DOHH2 (cell line): Measurements from ENCODE around the gene ESCO1.

ENCODE experiments used
- H3F3A ChIP-seq: fragments of 200-600 bp; sonication (generic), shearing (Covaris generic); 2 replicates; pipeline ENCODE4 v1.6.0; 2016; ENCODE audit warnings: antibody characterized with exemption, mild to moderate bottlenecking; ENCODE audit not compliant: control insufficient read depth, insufficient read depth
- H3K27ac ChIP-seq: fragments of 200-600 bp; sonication (generic); 2 replicates; pipeline ENCODE4 v1.5.1; 2014; ENCODE audit warnings: low read depth, mild to moderate bottlenecking, low read length, moderate library complexity
- H3K27me3 ChIP-seq: fragments of 200-600 bp; sonication (generic); 2 replicates; pipeline ENCODE4 v1.6.1; 2014; ENCODE audit warnings: mild to moderate bottlenecking, low read length, mixed read lengths; ENCODE audit not compliant: control insufficient read depth
- H3K36me3 ChIP-seq: fragments of 200-600 bp; sonication (generic); 2 replicates; pipeline ENCODE4 v1.6.1; 2014; ENCODE audit warnings: mild to moderate bottlenecking, low read length, moderate library complexity, mixed read lengths; ENCODE audit not compliant: control insufficient read depth
- H3K4me1 ChIP-seq: fragments of 200-600 bp; sonication (generic); 2 replicates; pipeline ENCODE4 v1.6.1; 2014; ENCODE audit warnings: mild to moderate bottlenecking, low read length, mixed read lengths; ENCODE audit not compliant: control insufficient read depth
- H3K4me2 ChIP-seq: fragments of 200-600 bp; sonication (generic); 2 replicates; pipeline ENCODE4 v1.6.0; 2014; ENCODE audit warnings: mild to moderate bottlenecking, low read length, moderate library complexity
- H3K4me3 ChIP-seq: fragments of 200-600 bp; sonication (generic); 2 replicates; pipeline ENCODE4 v1.5.1; 2014; ENCODE audit warnings: mild to moderate bottlenecking, low read length, mixed read lengths
- H3K79me2 ChIP-seq: fragments of 200-600 bp; sonication (generic); 2 replicates; pipeline ENCODE4 v1.6.1; 2014; ENCODE audit warnings: mild to moderate bottlenecking, low read length, mixed read lengths; ENCODE audit not compliant: control insufficient read depth
- H3K9me2 ChIP-seq: fragments of 200-600 bp; sonication (generic); replicated peaks from 2 replicates; pipeline ENCODE4 v1.6.1; 2014; ENCODE audit warnings: mild to moderate bottlenecking, low read length, mixed read lengths; ENCODE audit not compliant: control insufficient read depth
- H3K9me3 ChIP-seq: fragments of 200-600 bp; sonication (generic); 2 replicates; pipeline ENCODE4 v1.6.1; 2014; ENCODE audit warnings: antibody characterized with exemption, low read length, mixed read lengths; ENCODE audit not compliant: control insufficient read depth, insufficient read depth
- H4K20me1 ChIP-seq: fragments of 200-600 bp; sonication (generic); 2 replicates; pipeline ENCODE4 v1.6.0; 2014; ENCODE audit warnings: low read depth, mild to moderate bottlenecking, antibody characterized with exemption, low read length, moderate library complexity; ENCODE audit not compliant: control insufficient read depth, insufficient read depth
- EZH2phosphoT487 ChIP-seq: fragments of 200-600 bp; sonication (generic); IDR thresholded peaks from 2 replicates; pipeline ENCODE4 v1.6.1; 2017; ENCODE audit warnings: borderline replicate concordance, mild to moderate bottlenecking, antibody characterized with exemption, low read length, moderate library complexity, mixed read lengths
- TF ChIP-seq, protein P1 (sequence below): fragments of 200-600 bp; sonication (generic); IDR thresholded peaks from one replicate; pipeline ENCODE4 v1.5.1; 2014; ENCODE audit warnings: antibody characterized with exemption, mild to moderate bottlenecking, low read depth, low read length; ENCODE audit not compliant: poor library complexity, severe bottlenecking

Gene ESCO1

DNA sequence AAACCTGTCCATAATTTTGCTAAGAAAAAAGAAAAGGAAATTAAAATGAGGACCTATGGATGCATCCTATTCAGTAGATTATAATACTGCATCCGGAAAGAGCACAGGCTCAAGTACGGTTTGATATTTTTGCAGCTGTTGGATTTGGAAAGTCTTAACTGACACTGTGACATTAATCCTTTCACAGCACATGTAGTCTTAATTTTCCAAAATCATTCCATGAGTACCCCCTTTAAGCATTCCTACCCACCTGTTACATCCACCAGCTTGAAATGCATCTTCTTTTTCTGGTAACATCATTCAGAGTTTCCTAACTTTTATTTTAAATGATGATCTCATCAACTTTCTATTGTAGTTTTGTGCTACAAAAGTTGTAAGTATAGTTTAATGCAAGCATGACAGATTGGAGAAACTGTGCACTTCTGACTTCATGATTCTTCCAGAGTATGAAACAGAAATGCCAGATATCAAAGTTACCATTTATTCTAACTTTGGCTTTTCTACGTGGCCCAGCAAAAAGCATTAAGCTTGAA, 113.5 kb downstream of the ESCO1 start:
- TF ChIP-seq EZH2phosphoT487: no peak
- TF ChIP-seq, protein P1, sequence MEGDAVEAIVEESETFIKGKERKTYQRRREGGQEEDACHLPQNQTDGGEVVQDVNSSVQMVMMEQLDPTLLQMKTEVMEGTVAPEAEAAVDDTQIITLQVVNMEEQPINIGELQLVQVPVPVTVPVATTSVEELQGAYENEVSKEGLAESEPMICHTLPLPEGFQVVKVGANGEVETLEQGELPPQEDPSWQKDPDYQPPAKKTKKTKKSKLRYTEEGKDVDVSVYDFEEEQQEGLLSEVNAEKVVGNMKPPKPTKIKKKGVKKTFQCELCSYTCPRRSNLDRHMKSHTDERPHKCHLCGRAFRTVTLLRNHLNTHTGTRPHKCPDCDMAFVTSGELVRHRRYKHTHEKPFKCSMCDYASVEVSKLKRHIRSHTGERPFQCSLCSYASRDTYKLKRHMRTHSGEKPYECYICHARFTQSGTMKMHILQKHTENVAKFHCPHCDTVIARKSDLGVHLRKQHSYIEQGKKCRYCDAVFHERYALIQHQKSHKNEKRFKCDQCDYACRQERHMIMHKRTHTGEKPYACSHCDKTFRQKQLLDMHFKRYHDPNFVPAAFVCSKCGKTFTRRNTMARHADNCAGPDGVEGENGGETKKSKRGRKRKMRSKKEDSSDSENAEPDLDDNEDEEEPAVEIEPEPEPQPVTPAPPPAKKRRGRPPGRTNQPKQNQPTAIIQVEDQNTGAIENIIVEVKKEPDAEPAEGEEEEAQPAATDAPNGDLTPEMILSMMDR: no peak
- Histone ChIP-seq H3K9me3 (no peaks in the 10 kb centered on the region), H3K4me1 (peaks cover 8% of the 10 kb centered on the region), H3F3A (no peaks in the 10 kb centered on the region), H3K79me2 (no peaks in the 10 kb centered on the region), H3K9me2 (no peaks in the 10 kb centered on the region), H3K27me3 (no peaks in the 10 kb centered on the region), H3K4me3 (no peak overlapping the region), H3K36me3 (no peaks in the 10 kb centered on the region), H4K20me1 (no peaks in the 10 kb centered on the region), H3K27ac (no peak overlapping the region), H3K4me2 (no peak overlapping the region)

DNA sequence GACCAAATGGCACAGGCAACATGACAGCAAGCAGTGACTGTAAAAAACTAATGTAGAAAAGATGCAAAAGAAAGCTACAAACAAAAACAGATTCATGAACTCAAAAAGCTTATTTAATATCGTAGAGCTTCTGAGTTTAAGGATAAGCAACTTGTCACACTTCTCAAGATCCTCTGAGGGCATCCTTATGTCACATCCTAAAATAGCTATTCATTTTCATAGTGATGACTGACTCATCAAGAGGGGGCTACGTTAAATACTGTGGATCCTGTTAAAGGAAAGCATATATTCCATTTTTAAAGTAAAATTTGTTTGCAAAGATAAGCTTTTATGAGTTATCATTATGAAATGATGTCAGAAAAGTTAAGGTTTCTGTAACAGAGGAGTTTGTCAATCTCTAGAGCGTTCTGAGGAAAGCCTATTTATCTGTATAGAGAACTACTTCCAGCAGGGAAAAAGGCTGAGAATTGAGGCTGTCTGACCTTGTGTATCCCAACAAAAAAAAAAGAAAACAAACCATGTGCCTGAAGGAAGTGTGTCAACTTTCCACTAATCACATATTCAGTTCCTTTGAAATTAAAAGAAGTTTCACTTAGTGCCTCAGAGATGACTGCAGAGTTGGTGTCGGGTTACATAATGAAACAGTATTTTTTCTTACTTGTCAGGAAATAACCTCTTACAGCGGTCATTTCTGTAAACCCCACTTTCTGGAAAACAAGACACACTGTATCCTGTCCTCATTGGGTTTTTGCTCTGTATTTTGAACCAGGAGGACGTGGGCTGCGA, 115.5 kb downstream of the ESCO1 start:
- H3K27me3 ChIP-seq: no peaks in the 10 kb centered on the region
- no peak overlapping the region for H3K4me2 ChIP-seq
- H3K36me3 ChIP-seq: no peaks in the 10 kb centered on the region
- no peaks in the 10 kb centered on the region for H4K20me1 ChIP-seq
- no peak overlapping the region for H3K4me3 ChIP-seq
- H3K4me1 ChIP-seq: no peaks in the 10 kb centered on the region
- H3K27ac ChIP-seq: no peak overlapping the region
- H3K9me3 ChIP-seq: no peaks in the 10 kb centered on the region
- no peak for TF ChIP-seq EZH2phosphoT487
- TF ChIP-seq, protein P1: no peak
- no peaks in the 10 kb centered on the region for H3K9me2 ChIP-seq
- no peaks in the 10 kb centered on the region for H3K79me2 ChIP-seq
- no peaks in the 10 kb centered on the region for H3F3A ChIP-seq

DNA sequence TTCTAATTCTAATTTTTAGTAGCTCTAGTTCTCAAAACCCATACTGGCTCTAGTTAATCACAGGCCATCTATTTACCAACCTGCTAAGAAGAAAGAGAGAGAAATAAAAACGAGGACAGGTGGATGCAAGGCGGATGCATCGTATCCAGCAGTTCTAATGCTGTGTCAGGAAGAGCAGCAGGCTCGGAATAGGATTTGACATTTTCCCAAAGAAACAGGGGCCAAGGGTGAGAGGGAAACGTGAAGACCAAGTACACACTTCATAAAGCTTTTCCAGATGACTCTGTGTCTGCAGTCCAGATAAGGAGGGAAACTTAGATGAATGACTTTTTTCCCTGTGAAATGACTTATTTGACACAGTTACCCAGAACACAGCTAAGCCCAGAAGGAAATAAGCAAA, 117.5 kb downstream of the ESCO1 start:
- no peaks in the 10 kb centered on the region for H3K9me3 ChIP-seq
- H4K20me1 ChIP-seq: no peaks in the 10 kb centered on the region
- no peaks in the 10 kb centered on the region for H3K9me2 ChIP-seq
- no peaks in the 10 kb centered on the region for H3K27me3 ChIP-seq
- H3K4me3 ChIP-seq: no peak overlapping the region
- no peaks in the 10 kb centered on the region for H3K4me1 ChIP-seq
- H3K79me2 ChIP-seq: no peaks in the 10 kb centered on the region
- no peak overlapping the region for H3K4me2 ChIP-seq
- H3F3A ChIP-seq: no peaks in the 10 kb centered on the region
- no peaks in the 10 kb centered on the region for H3K36me3 ChIP-seq
- no peak overlapping the region for H3K27ac ChIP-seq
- no peak for TF ChIP-seq EZH2phosphoT487
- TF ChIP-seq, protein P1: no peak
